GM23338 (cell line): ENCODE measurements around the gene POU2AF2. TPM values are rescaled to one million over a fixed set of nuclear protein-coding genes. Genes with fewer than 3 reads are reported as not detected.

Experiments
- ATAC-seq: fragments of 200-7000 bp; cut with Tn5 transposase; 3 replicates; pipeline ENCODE4 v1.9.1; 2020
- DNase-seq: peaks from one replicate; pipeline ENCODE4 v3.0.0-alpha.2; 2015; ENCODE audit warnings: low spot score
- H2AFZ ChIP-seq: fragments of 200-600 bp; sonication (generic); 2 replicates; pipeline ENCODE4 v1.8.0; 2016; ENCODE audit warnings: antibody characterized with exemption, mild to moderate bottlenecking, moderate library complexity
- H3F3A ChIP-seq: fragments of 200-600 bp; sonication (generic); replicated peaks from 2 replicates; pipeline ENCODE4 v1.8.0; 2017; ENCODE audit warnings: antibody characterized with exemption, mixed run types, low read depth
- H3K27ac ChIP-seq: fragments of 200-600 bp; sonication (generic); 2 replicates; pipeline ENCODE4 v1.6.1; 2016; ENCODE audit warnings: low read depth
- H3K27me3 ChIP-seq: fragments of 200-600 bp; sonication (generic); 2 replicates; pipeline ENCODE4 v1.8.0; 2016; ENCODE audit warnings: mild to moderate bottlenecking, mixed run types, moderate library complexity; ENCODE audit not compliant: insufficient read depth
- H3K36me3 ChIP-seq: fragments of 200-600 bp; sonication (generic); 2 replicates; pipeline ENCODE4 v1.8.0; 2016; ENCODE audit warnings: mild to moderate bottlenecking; ENCODE audit not compliant: insufficient read depth
- H3K4me1 ChIP-seq: fragments of 200-600 bp; sonication (generic); 2 replicates; pipeline ENCODE4 v1.8.0; 2016; ENCODE audit warnings: mild to moderate bottlenecking, moderate library complexity; ENCODE audit not compliant: insufficient read depth
- H3K4me2 ChIP-seq: fragments of 200-600 bp; sonication (generic); 2 replicates; pipeline ENCODE4 v1.7.1; 2017; ENCODE audit warnings: mixed run types
- H3K4me3 ChIP-seq: fragments of 200-600 bp; sonication (generic); 2 replicates; pipeline ENCODE4 v1.6.1; 2016; ENCODE audit warnings: mixed run types
- H3K79me2 ChIP-seq: fragments of 200-600 bp; sonication (generic); replicated peaks from 2 replicates; pipeline ENCODE4 v1.8.0; 2017; ENCODE audit warnings: mild to moderate bottlenecking; ENCODE audit not compliant: insufficient read depth
- H3K9me2 ChIP-seq: fragments of 200-600 bp; sonication (generic); 2 replicates; pipeline ENCODE4 v1.8.0; 2017; ENCODE audit not compliant: insufficient read depth
- H4K20me1 ChIP-seq: fragments of 200-600 bp; sonication (generic); replicated peaks from 2 replicates; pipeline ENCODE4 v1.8.0; 2017; ENCODE audit warnings: mild to moderate bottlenecking; ENCODE audit not compliant: insufficient read depth
- H3K27ac Mint-ChIP-seq: 2 replicates; pipeline ENCODE4 v1.8.0; 2020; ENCODE audit warnings: inconsistent platforms, mild to moderate bottlenecking, moderate library complexity, mixed read lengths
- H3K27me3 Mint-ChIP-seq: 3 replicates; pipeline ENCODE4 v1.8.0; 2022; ENCODE audit warnings: low read depth, mild to moderate bottlenecking, moderate library complexity, mixed read lengths, inconsistent platforms; ENCODE audit not compliant: insufficient read depth, poor library complexity
- H3K36me3 Mint-ChIP-seq: 3 replicates; pipeline ENCODE4 v1.8.0; 2021; ENCODE audit warnings: low read depth, mild to moderate bottlenecking, inconsistent platforms, moderate library complexity, mixed read lengths
- H3K4me1 Mint-ChIP-seq: 3 replicates; pipeline ENCODE4 v1.8.0; 2020; ENCODE audit warnings: mild to moderate bottlenecking, inconsistent platforms, mixed read lengths
- H3K4me3 Mint-ChIP-seq: 3 replicates; pipeline ENCODE4 v1.8.0; 2021; ENCODE audit warnings: moderate library complexity, mild to moderate bottlenecking, inconsistent platforms, mixed read lengths
- H3K9me3 Mint-ChIP-seq: 3 replicates; pipeline ENCODE4 v1.8.0; 2020; ENCODE audit warnings: moderate library complexity, mild to moderate bottlenecking, inconsistent platforms, mixed read lengths
- CREB1 ChIP-seq: fragments of 250-450 bp; sonication (Bioruptor Pico); IDR thresholded peaks from 2 replicates; pipeline ENCODE4 v1.5.0; 2020; ENCODE audit warnings: low read depth, mild to moderate bottlenecking, moderate library complexity
- CTCF ChIP-seq, 2 experiments: fragments of 200-600 bp in 1 of 2; sonication (generic) in 1 of 2; conservative IDR thresholded peaks; 2 replicates each; pipeline versions ENCODE4 v1.5.1 to v1.6.1; 2016 to 2017; ENCODE audit warnings: antibody characterized with exemption in 2 of 2, low read depth in 2 of 2, mild to moderate bottlenecking in 2 of 2, moderate library complexity in 1 of 2
- ETS1 ChIP-seq: IDR thresholded peaks from 2 replicates; pipeline ENCODE4 v1.6.1; 2016; ENCODE audit warnings: antibody characterized with exemption
- EZH2 ChIP-seq: fragments of 200-600 bp; sonication (generic); IDR thresholded peaks from one replicate; pipeline ENCODE4 v1.8.0; 2017; ENCODE audit warnings: antibody characterized with exemption, mild to moderate bottlenecking, low read depth; ENCODE audit not compliant: unreplicated experiment
- EZH2phosphoT487 ChIP-seq: fragments of 200-600 bp; sonication (generic); IDR thresholded peaks from one replicate; pipeline ENCODE4 v1.8.1; 2018; ENCODE audit warnings: antibody characterized with exemption; ENCODE audit not compliant: unreplicated experiment
- JUNB ChIP-seq: IDR thresholded peaks from one replicate; pipeline ENCODE4 v1.6.1; 2016; ENCODE audit warnings: antibody characterized with exemption; ENCODE audit not compliant: unreplicated experiment
- NANOG ChIP-seq: IDR thresholded peaks from 2 replicates; pipeline ENCODE4 v1.6.1; 2016; ENCODE audit warnings: antibody characterized with exemption, borderline replicate concordance
- POLR2AphosphoS5 ChIP-seq: IDR thresholded peaks from 2 replicates; pipeline ENCODE4 v1.6.1; 2016; ENCODE audit warnings: antibody characterized with exemption, low read depth
- REST ChIP-seq: IDR thresholded peaks from one replicate; pipeline ENCODE4 v1.6.1; 2018; ENCODE audit warnings: antibody characterized with exemption; ENCODE audit not compliant: unreplicated experiment
- STAT1 ChIP-seq: IDR thresholded peaks from one replicate; pipeline ENCODE4 v1.6.1; 2016; ENCODE audit warnings: antibody characterized with exemption; ENCODE audit not compliant: unreplicated experiment
- ZNF114 ChIP-seq: fragments of 250-450 bp; sonication (Bioruptor Pico); IDR thresholded peaks from 2 replicates; pipeline ENCODE4 v1.5.0; 2020; ENCODE audit warnings: mild to moderate bottlenecking, moderate library complexity
- ZNF331 ChIP-seq: fragments of 250-450 bp; sonication (Bioruptor Pico); IDR thresholded peaks from 2 replicates; pipeline ENCODE4 v1.5.0; 2020; ENCODE audit warnings: low read depth, mild to moderate bottlenecking, moderate library complexity
- ZNF462 ChIP-seq: fragments of 250-450 bp; sonication (Bioruptor Pico); IDR thresholded peaks from 2 replicates; pipeline ENCODE4 v1.5.0; 2020; ENCODE audit warnings: mild to moderate bottlenecking, moderate library complexity
- polyA plus RNA-seq: library from polyadenylated mRNA; unstranded; fragments of >200 nt; fragmentation: Nextera tagmentation; extraction: Ambion mirVana; gene quantifications from 2 replicates; pipeline ENCODE4 v1.2.1, GENCODE V29; 2016
- total RNA-seq: library from RNA; depleted of rRNA; stranded (reverse); fragments of >200 nt; shearing (Covaris generic); gene quantifications from 2 replicates; pipeline ENCODE4 v1.2.3, GENCODE V29; 2014

POU2AF2 gene
- total and polyA plus RNA-seq, 2 experiments from 2014 or later: not detected

GRCh38 chr11:111229604-111230003 is 15.9 kb upstream of the POU2AF2 start:
- Mint-ChIP-seq H3K36me3 (no peaks in the 10 kb centered on the region), H3K27me3 (no peaks in the 10 kb centered on the region), H3K27ac (no peak overlapping the region), H3K4me1 (peaks cover 3% of the 10 kb centered on the region; the same call in 2 of the 3 replicates), H3K4me3 (no peak overlapping the region), H3K9me3 (peaks cover 6% of the 10 kb centered on the region; the same call in 1 of the 3 replicates)
- Histone ChIP-seq H3K4me2 (no peak overlapping the region), H3K79me2 (no peaks in the 10 kb centered on the region), H3K36me3 (no peaks in the 10 kb centered on the region), H3K9me2 (no peaks in the 10 kb centered on the region), H3K4me3 (no peak overlapping the region), H3K27ac (no peak overlapping the region), H4K20me1 (no peaks in the 10 kb centered on the region), H3F3A (no peaks in the 10 kb centered on the region), H3K27me3 (no peaks in the 10 kb centered on the region), H3K4me1 (no peaks in the 10 kb centered on the region), H2AFZ (peak overlapping the region; percentile 80; the same call in 1 of the 2 replicates)
- TF ChIP-seq JUNB (no peak), STAT1 (no peak), ZNF462 (CRISPR knock-in tag) (no peak), EZH2 (no peak), ZNF331 (no peak), ZNF114 (CRISPR knock-in tag) (no peak), ETS1 (no peak), CTCF (conservative IDR thresholded peaks at IDR 0.05; ENCODE audit: low read depth in 2 of 2) (no peak), EZH2phosphoT487 (no peak), CREB1 (CRISPR knock-in tag) (no peak), REST (no peak), NANOG (no peak), POLR2AphosphoS5 (no peak)
- DNase-seq (no peak), ATAC-seq (no peak)
